ENCODE data around the gene ANKRD40CL.

Gene ANKRD40CL

GRCh38 chr17:50719144-50719923 lies 48.0 kb downstream of the ANKRD40CL start, which contains the start of gene LUC7L3:
Gene LUC7L3 (plus strand): TSS chr17:50719603. CDS start chr17:50719733, 130 bp downstream.
- DNase-seq (ENCODE audit: low read depth) = peak; percentile 80
- H3K4me3 ChIP-seq (ENCODE audit: low read length) = peak within 1 kb of the TSS; percentile 96
- TF ChIP-seq CTCF (conservative IDR thresholded peaks at IDR 0.05; ENCODE audit: low read depth, low read length) = no peak

GRCh38 chr17:50715471-50715870 lies 51.8 kb downstream of the ANKRD40CL start:
- TF ChIP-seq CTCF (conservative IDR thresholded peaks at IDR 0.05; ENCODE audit: low read depth, low read length) = no peak
- DNase-seq (ENCODE audit: low read depth) = no peak
- no peak overlapping the region for H3K4me3 ChIP-seq (ENCODE audit: low read length)

GRCh38 chr17:50712641-50713040 lies 54.7 kb downstream of the ANKRD40CL start:
- no peak for TF ChIP-seq CTCF (conservative IDR thresholded peaks at IDR 0.05; ENCODE audit: low read depth, low read length)
- DNase-seq (ENCODE audit: low read depth) = no peak

More at GRCh38 chr17:50712641-50713040, 54.7 kb downstream of the ANKRD40CL start:
- no peak overlapping the region for H3K4me3 ChIP-seq (ENCODE audit: low read length)

All from retinal pigment epithelial cell (primary cell).